SK-N-SH (cell line): ENCODE results near the gene KIT. TPM values are rescaled to one million over a fixed set of nuclear protein-coding genes. Genes with fewer than 3 reads are reported as not detected.

Experiments
- CTCF ChIA-PET: fragments of 300-600, 350-600 bp; formaldehyde crosslinking; extraction: SDS; loops from one replicate; lab custom pipeline; 2021; lab: Yijun Ruan, JAX
- POLR2A ChIA-PET: fragments of 350-600 bp; sonication (Branson Sonifier 250); formaldehyde crosslinking; extraction: SDS; loops from one replicate; lab custom pipeline; 2020; ENCODE audit warnings: antibody characterized with exemption, inconsistent platforms; lab: Yijun Ruan, JAX
- DNase-seq: peaks from one replicate; pipeline ENCODE4 v3.0.0; 2012
- H2AFZ ChIP-seq: fragments of 200-600 bp; sonication (generic); 2 replicates; pipeline ENCODE4 v1.8.1; 2016; ENCODE audit warnings: antibody characterized with exemption, mild to moderate bottlenecking, low read depth
- H3F3A ChIP-seq: fragments of 200-600 bp; sonication (generic); replicated peaks from 2 replicates; pipeline ENCODE3; 2016; ENCODE audit warnings: antibody characterized with exemption, mild to moderate bottlenecking; ENCODE audit not compliant: insufficient read depth
- H3K27ac ChIP-seq, 2 experiments: fragments of 200-500 bp in 1 of 2; fragments of 200-600 bp in 1 of 2; sonication (Bioruptor generic) in 1 of 2; sonication (generic), shearing (Covaris generic) in 1 of 2; 2 replicates each; pipeline versions ENCODE4 v1.5.1 to v1.6.1; 2014 to 2016; ENCODE audit warnings: low read depth in 2 of 2, inconsistent platforms in 1 of 2, low read length in 1 of 2, mild to moderate bottlenecking in 1 of 2, mixed read lengths in 1 of 2
- H3K27me3 ChIP-seq: fragments of 200-600 bp; sonication (generic), shearing (Covaris generic); 2 replicates; pipeline ENCODE4 v1.6.1; 2016; ENCODE audit warnings: mixed run types; ENCODE audit not compliant: insufficient read depth
- H3K36me3 ChIP-seq, 2 experiments: fragments of 200-500 bp in 1 of 2; fragments of 200-600 bp in 1 of 2; sonication (Bioruptor generic) in 1 of 2; sonication (generic) in 1 of 2; replicated peaks in 1 of 2; 2 replicates each; pipeline versions ENCODE3 to v1.5.1; 2014 to 2016; ENCODE audit warnings: low read length in 1 of 2, mild to moderate bottlenecking in 1 of 2; ENCODE audit not compliant: insufficient read depth in 2 of 2, control insufficient read depth in 1 of 2
- H3K4me1 ChIP-seq, 2 experiments: fragments of 200-500 bp in 1 of 2; fragments of 200-600 bp in 1 of 2; sonication (Bioruptor generic) in 1 of 2; sonication (generic), shearing (Covaris generic) in 1 of 2; 2 replicates each; pipeline versions ENCODE4 v1.5.1 to v1.6.1; 2014 to 2016; ENCODE audit warnings: low read depth in 1 of 2, low read length in 1 of 2, mixed run types in 1 of 2; ENCODE audit not compliant: insufficient read depth in 2 of 2, control insufficient read depth in 1 of 2
- H3K4me2 ChIP-seq: fragments of 200-600 bp; sonication (generic), shearing (Covaris generic); 2 replicates; pipeline ENCODE4 v1.6.1; 2017; ENCODE audit warnings: mixed run types
- H3K4me3 ChIP-seq, 2 experiments: fragments of 200-500 bp in 1 of 2; fragments of 200-600 bp in 1 of 2; sonication (Bioruptor generic) in 1 of 2; sonication (generic), shearing (Covaris generic) in 1 of 2; 2 replicates each; pipeline versions ENCODE4 v1.5.1 to v1.8.1; 2014 to 2016; ENCODE audit warnings: low read depth in 2 of 2, inconsistent platforms in 1 of 2, low read length in 1 of 2, mild to moderate bottlenecking in 1 of 2, mixed read lengths in 1 of 2, moderate library complexity in 1 of 2
- H3K79me2 ChIP-seq: fragments of 200-600 bp; sonication (generic); 2 replicates; pipeline ENCODE4 v1.8.1; 2017; ENCODE audit warnings: mild to moderate bottlenecking; ENCODE audit not compliant: insufficient read depth
- H3K9ac ChIP-seq: fragments of 200-600 bp; sonication (generic); 2 replicates; pipeline ENCODE4 v1.6.1; 2017; ENCODE audit warnings: mixed run types
- H3K9me2 ChIP-seq: fragments of 200-600 bp; sonication (generic); 2 replicates; pipeline ENCODE4 v1.6.1; 2017; ENCODE audit warnings: mixed run types
- H3K9me3 ChIP-seq: fragments of 200-600 bp; sonication (generic); 2 replicates; pipeline ENCODE4 v1.6.1; 2017; ENCODE audit warnings: mixed run types, mild to moderate bottlenecking, moderate library complexity
- H4K20me1 ChIP-seq: fragments of 200-600 bp; sonication (generic); 2 replicates; pipeline ENCODE4 v1.6.1; 2017; ENCODE audit warnings: mild to moderate bottlenecking, mixed run types; ENCODE audit not compliant: insufficient read depth
- CHD2 ChIP-seq: fragments of 150-350 bp; IDR thresholded peaks from 2 replicates; pipeline ENCODE4 v1.6.1; 2018; ENCODE audit warnings: low read length; ENCODE audit not compliant: partially characterized antibody
- ELF1 ChIP-seq: IDR thresholded peaks from 2 replicates; pipeline ENCODE4 v1.4.0; 2012
- IRF3 ChIP-seq: fragments of 150-350 bp; IDR thresholded peaks from 2 replicates; pipeline ENCODE4 v1.6.1; 2016; ENCODE audit warnings: mild to moderate bottlenecking, low read depth, low read length
- JUND ChIP-seq: IDR thresholded peaks from 2 replicates; pipeline ENCODE4 v1.4.0; 2012
- NRF1 ChIP-seq: IDR thresholded peaks from 2 replicates; pipeline ENCODE4 v1.6.1; 2012; ENCODE audit warnings: low read depth, mild to moderate bottlenecking, low read length
- RAD21 ChIP-seq: IDR thresholded peaks from 2 replicates; pipeline ENCODE4 v1.6.1; 2012; ENCODE audit warnings: mild to moderate bottlenecking, low read length
- RCOR1 ChIP-seq: fragments of 150-350 bp; IDR thresholded peaks from 2 replicates; pipeline ENCODE4 v1.6.1; 2017; ENCODE audit warnings: antibody characterized with exemption, low read length
- SMC3 ChIP-seq: IDR thresholded peaks from 2 replicates; pipeline ENCODE4 v1.6.1; 2012; ENCODE audit warnings: low read depth, low read length, improper control_type of control experiment
- TAF1 ChIP-seq: IDR thresholded peaks from 2 replicates; pipeline ENCODE4 v1.6.1; 2012; ENCODE audit warnings: low read depth, mild to moderate bottlenecking, low read length, moderate library complexity, borderline replicate concordance
- TCF12 ChIP-seq: IDR thresholded peaks from 2 replicates; pipeline ENCODE4 v1.4.0; 2012
- WGBS: methylation state at CpG from one replicate; pipeline ENCODE4 v1.1.6; 2017; ENCODE audit warnings: low lambda C conversion rate; 5-methylcytosine and 5-hydroxymethylcytosine counted together
- polyA plus RNA-seq, 3 experiments: library from polyadenylated mRNA; depleted of rRNA; stranded (reverse); fragments of >200 nt; gene quantifications; 2 replicates each; pipeline ENCODE4 v1.2.3, GENCODE V29; 2012
- TF ChIP-seq, protein P1 (sequence below): fragments of 200-600 bp; sonication (generic); IDR thresholded peaks from 2 replicates; pipeline ENCODE4 v1.6.1; 2017; ENCODE audit warnings: antibody characterized with exemption, mild to moderate bottlenecking, moderate library complexity
- TF ChIP-seq, protein P2 (sequence below): IDR thresholded peaks from 2 replicates; pipeline ENCODE4; 2012

KIT gene
- polyA plus RNA-seq, 1 of the 3 experiments (the other 2 are of a cell fraction), result 0.79 TPM

DNA sequence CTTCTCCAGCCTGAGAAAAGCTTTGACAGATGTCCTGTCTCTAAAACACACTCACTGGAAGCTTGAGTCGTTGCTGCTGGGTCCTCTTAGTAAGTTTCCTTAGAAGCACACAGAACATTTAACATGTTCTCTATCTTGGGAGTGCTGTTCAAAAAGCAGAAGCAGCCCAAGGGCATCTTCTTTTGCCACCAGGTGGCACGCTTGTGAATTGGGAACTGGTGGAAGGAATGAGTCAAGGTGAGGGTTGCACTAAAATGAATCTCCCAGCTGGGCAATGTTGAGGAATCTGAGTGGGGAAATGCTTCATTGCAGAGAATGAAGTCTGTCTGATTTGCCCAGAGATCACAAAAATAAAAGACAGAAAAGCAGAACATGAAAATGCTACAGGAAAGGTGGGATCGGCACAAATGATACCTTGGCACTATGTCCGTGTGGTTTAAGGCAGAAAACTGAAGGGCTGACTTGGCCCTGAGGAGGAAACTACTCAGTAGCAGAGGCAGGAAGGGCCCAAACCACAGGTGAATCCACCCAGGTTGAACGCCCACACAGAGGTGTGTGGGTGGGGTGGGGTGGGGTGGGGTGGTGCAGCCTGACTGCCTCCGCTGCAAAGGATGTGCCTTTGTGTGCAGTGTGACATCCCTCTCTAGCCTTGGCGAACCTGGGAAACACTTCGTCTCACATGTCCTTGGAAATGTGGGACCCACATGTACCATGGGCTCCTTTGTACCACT is 26.0 kb downstream of the KIT start:
- no peak for DNase-seq
- no peak overlapping the region for H3K4me3 ChIP-seq
- no peaks in the 10 kb centered on the region for H3K9me3 ChIP-seq
- no peaks in the 10 kb centered on the region for H3K27me3 ChIP-seq
- H4K20me1 ChIP-seq, result no peaks in the 10 kb centered on the region
- no peaks in the 10 kb centered on the region for H3K9me2 ChIP-seq
- H3K9ac ChIP-seq, result no peak overlapping the region
- H3K4me1 ChIP-seq, result peaks cover 0 to 4% of the 10 kb centered on the region in 2 experiments; a peak in 2 of 4 replicates
- H3F3A ChIP-seq, result no peaks in the 10 kb centered on the region
- no peaks in the 10 kb centered on the region for H3K79me2 ChIP-seq
- TF ChIP-seq, protein P1, sequence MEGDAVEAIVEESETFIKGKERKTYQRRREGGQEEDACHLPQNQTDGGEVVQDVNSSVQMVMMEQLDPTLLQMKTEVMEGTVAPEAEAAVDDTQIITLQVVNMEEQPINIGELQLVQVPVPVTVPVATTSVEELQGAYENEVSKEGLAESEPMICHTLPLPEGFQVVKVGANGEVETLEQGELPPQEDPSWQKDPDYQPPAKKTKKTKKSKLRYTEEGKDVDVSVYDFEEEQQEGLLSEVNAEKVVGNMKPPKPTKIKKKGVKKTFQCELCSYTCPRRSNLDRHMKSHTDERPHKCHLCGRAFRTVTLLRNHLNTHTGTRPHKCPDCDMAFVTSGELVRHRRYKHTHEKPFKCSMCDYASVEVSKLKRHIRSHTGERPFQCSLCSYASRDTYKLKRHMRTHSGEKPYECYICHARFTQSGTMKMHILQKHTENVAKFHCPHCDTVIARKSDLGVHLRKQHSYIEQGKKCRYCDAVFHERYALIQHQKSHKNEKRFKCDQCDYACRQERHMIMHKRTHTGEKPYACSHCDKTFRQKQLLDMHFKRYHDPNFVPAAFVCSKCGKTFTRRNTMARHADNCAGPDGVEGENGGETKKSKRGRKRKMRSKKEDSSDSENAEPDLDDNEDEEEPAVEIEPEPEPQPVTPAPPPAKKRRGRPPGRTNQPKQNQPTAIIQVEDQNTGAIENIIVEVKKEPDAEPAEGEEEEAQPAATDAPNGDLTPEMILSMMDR, result peak; percentile 35; the same call in 1 of the 2 replicates
- peak; percentile 23; the same call in 1 of the 2 replicates for TF ChIP-seq SMC3
- no peak for TF ChIP-seq CHD2
- TF ChIP-seq JUND, result no peak
- no peak overlapping the region for H3K4me2 ChIP-seq
- no peak overlapping the region for H3K27ac ChIP-seq
- WGBS, result 51% methylated on average over 5 of the region's 8 CpGs
- ChIA-PET POLR2A (no interaction called here), CTCF (no interaction called here)
- no peak overlapping the region for H2AFZ ChIP-seq
- no peaks in the 10 kb centered on the region for H3K36me3 ChIP-seq

GRCh38 chr4:54685810-54686209 is 28.1 kb downstream of the KIT start:
- 27% methylated on average over 1 of the region's 1 CpG for WGBS
- no peak overlapping the region for H2AFZ ChIP-seq

More at GRCh38 chr4:54685810-54686209, 28.1 kb downstream of the KIT start:
- H3K4me2 ChIP-seq, result no peak overlapping the region
- H3K36me3 ChIP-seq, result no peaks in the 10 kb centered on the region
- H3K9ac ChIP-seq, result no peak overlapping the region
- ChIA-PET POLR2A (no interaction called here), CTCF (interaction anchor here (1.2 kb wide), 1 partner anchor 14 kb away, joined by 4 read pairs; no protein-coding TSS in a partner anchor)
- H3K4me3 ChIP-seq, result no peak overlapping the region
- TF ChIP-seq TAF1 (no peak), TCF12 (no peak), ELF1 (no peak), IRF3 (no peak), RCOR1 (no peak), RAD21 (no peak), NRF1 (no peak)
- TF ChIP-seq, protein P2, sequence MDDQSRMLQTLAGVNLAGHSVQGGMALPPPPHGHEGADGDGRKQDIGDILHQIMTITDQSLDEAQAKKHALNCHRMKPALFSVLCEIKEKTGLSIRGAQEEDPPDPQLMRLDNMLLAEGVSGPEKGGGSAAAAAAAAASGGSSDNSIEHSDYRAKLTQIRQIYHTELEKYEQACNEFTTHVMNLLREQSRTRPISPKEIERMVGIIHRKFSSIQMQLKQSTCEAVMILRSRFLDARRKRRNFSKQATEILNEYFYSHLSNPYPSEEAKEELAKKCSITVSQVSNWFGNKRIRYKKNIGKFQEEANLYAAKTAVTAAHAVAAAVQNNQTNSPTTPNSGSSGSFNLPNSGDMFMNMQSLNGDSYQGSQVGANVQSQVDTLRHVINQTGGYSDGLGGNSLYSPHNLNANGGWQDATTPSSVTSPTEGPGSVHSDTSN, result no peak
- no peak overlapping the region for H3K27ac ChIP-seq
- H3F3A ChIP-seq, result no peaks in the 10 kb centered on the region
- no peaks in the 10 kb centered on the region for H3K27me3 ChIP-seq
- no peaks in the 10 kb centered on the region for H4K20me1 ChIP-seq
- no peaks in the 10 kb centered on the region for H3K9me3 ChIP-seq
- no peaks in the 10 kb centered on the region for H3K9me2 ChIP-seq
- no peaks in the 10 kb centered on the region for H3K79me2 ChIP-seq
- DNase-seq, result no peak
- H3K4me1 ChIP-seq, result no peaks in the 10 kb centered on the region
